GM18907 (cell line): ENCODE results near the gene ACP5.
"Not testable (repeated sequence)": the region's sequence is repeated elsewhere in the genome, so short reads cannot be mapped to it uniquely, and the experiment has no call there.

Experiments
- ATAC-seq: cut with Tn5 transposase; IDR thresholded peaks from one replicate; pipeline ENCODE4 v1.9.1; 2021; ENCODE audit warnings: mild to moderate bottlenecking, moderate library complexity; ENCODE audit not compliant: unreplicated experiment

ACP5 gene

DNA sequence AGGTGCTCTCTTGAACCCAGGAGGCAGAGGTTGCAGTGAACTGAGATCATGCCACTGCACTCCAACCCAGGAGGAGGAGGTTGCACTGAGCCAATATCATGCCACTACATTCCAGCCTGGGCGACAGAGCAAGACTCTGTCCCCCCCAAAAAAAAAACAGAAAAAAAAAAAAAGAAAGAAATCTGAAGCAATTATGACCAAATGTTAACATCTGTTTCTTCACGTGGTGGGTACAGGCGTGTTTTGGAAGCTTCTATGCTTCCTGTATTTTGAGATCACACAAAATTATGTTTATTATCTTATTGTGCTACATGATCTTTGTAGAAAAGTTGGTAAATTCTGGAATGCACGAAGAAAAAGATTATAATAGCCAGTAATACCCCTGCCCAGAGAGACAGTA is 2.7 kb upstream of the ACP5 start:
- no peak for ATAC-seq

DNA sequence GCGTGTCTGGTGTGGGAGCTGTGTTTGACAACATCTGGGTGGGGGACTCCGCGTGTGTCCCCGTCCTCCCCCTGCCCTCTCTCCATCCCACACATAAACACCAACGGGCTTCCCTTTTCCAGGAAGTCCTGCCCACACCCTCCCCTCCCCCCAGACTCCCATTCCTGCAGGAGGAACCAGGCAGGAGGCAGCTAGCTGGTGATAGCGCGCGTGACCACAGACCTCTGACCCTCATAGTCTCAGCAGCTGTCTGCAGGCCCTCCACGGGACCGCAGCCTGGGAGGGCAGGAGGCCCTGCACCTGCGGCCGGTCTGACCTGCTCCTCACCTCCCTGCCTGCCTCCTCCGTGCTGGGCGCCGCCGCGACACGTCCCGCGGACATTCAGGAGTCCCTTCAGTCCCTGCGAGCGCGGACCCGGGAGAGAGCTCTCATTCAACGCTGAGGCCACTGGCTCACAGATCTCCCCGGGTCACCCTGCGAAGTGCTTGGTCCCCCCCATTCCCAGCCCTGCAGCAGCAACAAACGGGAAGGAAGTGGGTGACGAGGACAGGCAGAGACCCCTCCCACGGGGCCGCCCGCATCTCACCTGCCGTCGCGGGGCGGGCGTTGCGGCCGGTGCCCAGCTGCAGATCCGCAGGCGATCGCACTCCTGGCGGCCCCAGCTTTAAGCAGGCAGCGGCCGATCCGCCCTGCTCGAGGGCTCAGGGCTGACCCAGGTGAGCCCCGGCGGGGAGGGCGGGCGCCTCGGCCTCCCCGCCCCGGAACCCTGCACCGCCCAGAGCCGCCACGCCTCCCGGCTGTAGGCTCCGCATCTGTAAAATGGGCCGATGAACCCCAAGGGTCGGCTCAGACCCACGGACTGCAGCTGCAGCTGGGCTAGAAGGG is 1.1 kb upstream of the ACP5 start:
- ATAC-seq = no peak

DNA sequence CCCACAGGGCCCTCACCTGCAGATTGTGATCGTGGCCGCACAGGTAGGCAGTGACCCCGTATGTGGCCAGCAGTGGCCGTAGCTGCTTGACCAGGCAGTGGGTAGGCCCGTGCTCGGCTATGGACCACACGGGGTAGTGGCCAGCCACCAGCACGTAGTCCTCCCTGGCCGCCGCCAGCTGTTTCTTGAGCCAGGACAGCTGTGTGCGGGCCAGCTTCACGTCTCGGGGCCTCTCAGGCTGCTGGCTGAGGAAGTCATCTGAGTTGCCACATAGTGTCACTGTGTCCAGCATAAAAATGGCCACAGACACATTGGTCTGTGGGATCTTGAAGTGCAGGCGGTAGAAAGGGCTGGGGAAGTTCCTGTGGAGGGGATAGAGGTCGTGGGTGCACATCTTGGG is 1.2 kb downstream of the ACP5 start:
- ATAC-seq = no peak

DNA sequence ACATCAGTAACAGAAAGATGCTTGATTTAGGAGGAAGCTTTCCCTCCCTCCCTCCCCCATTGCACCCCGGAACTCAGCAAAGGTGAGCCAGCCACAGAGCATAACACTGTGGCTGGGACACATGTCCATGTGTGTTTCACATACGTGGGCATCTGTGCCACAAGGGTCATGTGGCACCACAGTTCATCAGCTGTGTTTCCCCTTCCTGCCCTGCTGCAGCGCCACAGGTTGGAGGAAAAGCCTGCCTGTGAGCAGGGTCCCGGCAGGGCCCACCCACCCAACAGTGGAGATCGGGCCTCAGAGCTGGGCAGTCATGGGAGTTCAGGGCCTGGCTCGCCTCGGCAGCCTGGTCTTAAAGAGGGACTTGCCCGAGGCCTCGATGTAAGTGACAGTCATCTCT is 2.8 kb downstream of the ACP5 start:
- no peak for ATAC-seq

DNA sequence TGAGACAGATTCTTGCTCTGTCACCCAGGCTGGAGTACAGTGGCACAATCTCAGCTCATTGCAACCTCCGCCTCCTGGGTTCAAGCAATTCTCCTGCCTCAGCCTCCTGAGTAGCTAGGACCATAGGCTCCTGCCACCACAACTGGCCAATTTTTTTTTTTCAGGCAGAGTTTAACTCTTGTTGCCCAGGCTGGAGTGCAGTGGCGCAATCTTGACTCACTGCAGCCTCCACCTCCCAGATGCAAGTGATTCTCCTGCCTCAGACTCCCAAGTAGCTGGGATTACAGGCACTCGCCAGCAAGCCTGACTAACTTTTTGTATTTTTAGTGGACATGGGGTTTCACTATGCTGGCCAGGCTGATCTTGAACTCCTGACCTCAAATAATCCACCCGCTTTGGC is 3.7 kb downstream of the ACP5 start:
- ATAC-seq = not testable (repeated sequence)

DNA sequence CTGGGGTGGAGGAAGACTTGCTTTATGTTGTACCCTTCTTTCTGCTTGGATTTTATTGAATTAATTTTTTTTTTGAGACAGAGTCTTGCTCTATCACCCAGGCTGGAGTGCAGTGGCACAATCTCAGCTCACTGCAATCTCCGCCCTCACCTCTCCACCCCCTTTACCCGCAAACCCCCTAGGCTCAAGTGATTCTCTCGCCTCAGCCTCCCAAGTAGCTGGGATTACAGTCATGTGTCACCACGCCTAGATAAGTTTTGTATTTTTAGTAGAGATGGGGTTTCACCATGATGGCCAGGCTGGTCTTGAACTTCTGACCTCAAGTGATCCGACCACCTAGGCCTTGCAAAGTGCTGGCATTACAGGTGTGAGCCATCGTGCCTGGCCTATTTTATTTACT is 4.1 kb downstream of the ACP5 start:
- ATAC-seq = not testable (repeated sequence)

DNA sequence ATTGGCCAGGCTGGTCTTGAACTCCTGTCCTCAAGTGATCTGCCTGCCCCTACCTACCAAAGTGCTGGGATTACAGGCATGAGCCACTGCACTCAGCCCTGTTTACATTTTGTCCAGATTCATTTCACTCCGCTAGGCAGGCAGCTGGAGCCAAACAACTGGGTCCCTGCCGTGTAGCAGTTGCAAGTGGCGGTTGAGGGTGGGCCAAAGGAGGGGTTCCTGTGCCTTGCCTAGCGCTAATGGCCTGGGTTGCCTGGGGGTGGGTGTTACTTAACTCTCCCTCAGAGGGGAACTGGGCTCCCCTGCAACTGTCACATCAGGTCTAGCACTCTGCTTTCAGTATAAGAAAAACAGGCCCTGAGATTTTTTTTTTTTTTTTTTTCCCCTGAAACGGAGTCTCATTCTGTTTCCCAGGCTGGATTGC is 7.4 kb downstream of the ACP5 start:
- no peak for ATAC-seq

DNA sequence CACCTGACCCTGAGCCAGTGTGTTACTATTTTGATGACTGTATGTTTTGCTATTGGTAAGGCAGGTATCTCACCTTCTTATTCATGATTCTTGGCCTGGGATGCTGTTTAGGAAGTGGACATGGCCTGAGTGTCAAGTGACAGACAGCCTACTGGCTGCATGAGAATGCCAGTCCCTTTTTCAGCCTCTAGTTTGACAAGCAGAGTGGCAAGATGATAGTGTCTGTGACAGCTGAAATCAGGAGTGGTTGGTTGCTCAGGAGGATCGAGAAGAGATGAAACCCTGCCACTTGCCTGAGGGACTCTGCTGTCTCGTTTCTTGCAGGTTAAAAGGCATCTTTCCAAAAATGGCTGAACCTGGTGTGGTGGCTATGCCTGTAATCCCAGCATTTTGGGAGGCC is 11.3 kb downstream of the ACP5 start:
- ATAC-seq = no peak

DNA sequence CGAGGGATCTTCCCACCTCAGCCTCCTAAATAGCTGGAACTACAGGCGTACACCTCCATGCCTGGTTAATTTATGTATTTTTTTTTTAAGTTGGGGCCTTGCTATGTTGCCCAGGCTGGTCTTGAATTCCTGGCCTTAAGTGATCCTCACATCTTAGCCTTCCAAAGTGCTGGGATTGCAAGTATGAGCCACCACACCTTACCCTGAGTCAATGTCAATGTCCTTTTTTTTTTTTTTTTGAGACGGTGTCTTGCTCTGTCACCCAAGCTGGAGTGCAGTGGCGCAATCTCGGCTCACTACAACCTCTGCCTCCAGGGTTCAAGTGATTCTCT is 11.8 kb downstream of the ACP5 start:
- ATAC-seq = not testable (repeated sequence)

DNA sequence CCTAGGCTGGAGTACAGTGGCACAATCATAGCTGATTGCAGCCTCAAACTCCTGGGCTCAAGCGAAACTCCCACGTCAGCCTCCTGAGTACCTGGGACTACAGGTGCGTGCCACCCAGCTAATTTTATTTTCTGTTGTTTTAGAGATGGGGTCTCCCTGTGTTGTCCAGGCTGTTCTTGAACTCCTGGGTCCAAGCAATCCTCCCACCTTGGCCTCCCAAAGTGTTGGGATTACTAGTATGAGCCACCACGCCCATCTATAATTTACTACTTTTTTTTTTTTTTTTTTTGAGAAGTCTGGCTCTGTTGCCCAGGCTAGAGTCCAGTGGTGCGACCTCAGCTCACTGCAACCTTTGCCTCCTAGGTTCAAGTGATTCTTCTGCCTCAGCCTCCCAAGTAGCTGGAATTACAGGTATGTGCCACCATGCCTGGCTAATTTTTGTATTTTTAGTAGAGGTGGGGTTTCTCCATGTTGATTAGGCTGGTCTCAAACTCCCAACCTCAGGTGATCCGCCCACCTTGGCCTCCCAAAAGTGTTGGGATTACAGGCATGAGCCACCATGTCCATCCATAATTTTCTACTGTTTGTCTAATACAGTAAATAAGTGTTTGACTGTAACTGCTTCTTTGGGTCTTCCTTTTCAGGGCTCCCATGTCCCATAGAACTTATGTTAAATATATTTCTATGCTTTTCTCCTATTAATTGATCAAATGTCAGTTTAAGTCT is 13.2 kb downstream of the ACP5 start:
- not testable (repeated sequence) for ATAC-seq

DNA sequence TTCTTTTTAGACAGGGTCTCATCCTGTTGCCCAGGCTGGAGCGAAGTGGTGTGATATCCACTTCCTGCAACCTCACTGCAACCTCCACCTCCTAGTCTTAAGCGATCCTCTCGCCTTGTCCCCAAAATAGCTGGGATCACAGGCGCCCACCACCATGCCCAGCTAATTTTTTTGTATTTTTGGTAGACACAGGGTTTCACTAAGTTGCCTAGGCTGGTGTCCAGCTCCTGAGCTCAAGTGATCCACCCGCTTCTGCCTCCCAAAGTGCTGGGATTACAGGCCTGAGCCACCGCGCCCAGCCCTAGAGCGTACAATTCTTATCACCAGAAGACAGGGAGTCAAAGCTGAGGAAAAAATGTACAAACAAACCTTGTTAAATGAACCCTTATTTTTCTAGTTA is 13.9 kb downstream of the ACP5 start:
- no peak for ATAC-seq

DNA sequence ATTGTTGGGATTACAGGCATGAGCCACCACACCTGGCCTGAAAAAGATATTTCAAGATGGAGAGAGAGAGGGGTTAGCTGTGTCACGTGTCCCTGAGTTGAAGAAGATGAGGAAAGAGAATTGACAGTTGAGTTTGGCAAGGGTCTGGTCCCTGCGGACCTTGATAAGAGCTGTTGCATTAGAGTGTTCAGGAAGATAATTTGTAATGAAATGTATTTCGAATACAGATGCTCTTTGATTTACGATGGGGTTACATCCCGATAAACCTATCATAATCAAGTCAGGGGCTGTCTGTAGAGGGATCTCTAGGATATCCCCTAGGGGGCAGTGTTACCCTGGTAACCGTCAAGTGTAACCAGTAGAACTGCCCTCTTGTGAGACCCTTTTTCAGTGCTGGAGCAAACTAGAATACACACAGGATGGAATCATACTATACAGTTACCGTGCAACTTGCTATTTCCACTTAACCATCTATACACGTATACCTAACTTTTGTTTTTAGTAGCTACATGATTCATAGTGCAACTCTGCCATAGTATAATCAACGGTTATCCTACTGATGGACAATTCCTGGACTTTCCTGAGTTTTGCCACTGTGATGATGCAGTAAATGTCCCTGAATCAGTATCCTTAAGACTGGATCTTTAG is 16.9 kb downstream of the ACP5 start:
- ATAC-seq = no peak

DNA sequence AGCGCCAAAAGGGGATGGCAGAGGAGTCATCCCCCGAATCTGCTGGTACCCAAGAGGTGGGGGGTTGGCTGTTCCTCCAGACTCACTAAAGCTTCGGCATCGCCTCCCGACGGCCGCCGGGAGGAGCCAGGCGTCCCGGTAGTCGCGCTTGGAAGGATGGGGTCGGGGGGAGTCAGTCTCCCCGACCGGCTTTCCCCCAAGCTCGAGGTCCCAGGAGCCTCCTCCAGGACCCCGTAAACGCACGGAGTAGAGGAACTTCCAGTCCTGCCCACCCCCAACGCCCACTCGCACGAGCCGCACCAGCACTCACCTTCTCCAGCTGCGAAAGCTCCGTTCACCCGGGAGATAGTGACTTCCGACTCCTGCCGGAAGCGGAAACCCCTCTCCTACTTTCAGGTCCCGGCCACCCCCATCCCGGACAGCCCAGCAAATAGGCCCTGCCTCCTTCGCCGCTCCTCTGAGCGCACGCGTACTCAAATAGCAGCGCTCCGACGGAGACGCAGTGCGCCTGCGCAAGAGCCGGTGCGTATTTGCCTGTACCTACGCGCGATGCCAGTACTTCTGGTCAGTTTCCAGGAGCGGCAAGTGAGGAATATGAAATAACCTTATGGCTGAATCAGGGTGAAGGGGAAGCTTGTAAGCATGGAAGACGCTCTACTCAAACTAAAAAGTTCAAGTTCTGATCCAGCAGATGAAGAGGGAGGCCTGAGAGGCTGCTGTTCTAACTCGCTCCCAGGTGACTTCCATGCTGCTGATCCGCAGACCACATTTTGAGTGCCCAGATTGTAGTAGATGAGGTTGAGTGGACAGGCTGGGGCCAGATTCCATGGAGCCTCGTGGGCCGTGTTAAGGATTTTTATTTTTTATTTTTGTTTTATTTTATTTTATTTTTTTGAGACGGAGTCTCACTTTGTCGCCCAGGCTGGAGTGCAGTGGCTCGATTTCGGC is 18.3 kb downstream of the ACP5 start, which contains the start of gene ELOF1:
TSS of gene ELOF1 (minus strand) at position 350 of the 948 bp plus-strand sequence. CDS start 4,883 bp downstream, outside the sequence.
- ATAC-seq = peak; percentile 81

DNA sequence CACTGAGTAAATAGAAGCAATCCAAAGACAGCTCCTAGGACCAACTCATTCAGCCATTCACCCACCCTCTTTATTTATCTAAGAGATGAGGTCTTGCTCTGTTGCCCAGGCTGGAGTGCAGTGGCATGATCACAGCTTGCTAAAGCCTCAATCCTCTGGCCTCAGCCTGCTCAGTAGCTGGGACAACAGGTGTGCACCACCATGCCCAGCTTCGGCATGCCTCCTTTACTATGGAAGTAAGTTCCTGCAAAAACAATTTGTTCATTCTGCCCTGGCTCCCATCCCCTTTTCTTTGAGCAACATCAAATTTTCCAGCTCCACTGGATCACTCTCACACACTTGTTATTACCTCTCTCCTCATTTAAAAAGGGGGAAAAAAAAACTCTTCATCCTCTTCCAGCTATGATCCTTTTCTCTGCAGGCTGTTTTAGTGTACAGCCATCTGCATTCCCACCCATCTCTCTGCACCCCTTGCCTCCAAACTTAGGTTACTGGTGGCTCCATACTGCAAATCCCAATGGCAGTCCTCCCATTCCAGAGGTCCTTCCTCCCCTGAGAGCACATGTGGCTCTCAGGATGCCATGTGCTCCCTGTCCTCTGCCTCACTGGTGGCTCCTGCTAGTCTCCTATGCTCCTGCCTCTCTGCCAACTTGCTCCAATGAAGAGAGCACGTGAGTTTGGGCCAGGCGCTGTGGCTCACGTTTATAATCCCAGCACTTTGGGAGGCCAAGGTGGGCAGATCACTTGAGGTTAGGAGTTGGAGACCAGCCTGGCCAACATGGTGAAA is 20.6 kb downstream of the ACP5 start:
- ATAC-seq = no peak

DNA sequence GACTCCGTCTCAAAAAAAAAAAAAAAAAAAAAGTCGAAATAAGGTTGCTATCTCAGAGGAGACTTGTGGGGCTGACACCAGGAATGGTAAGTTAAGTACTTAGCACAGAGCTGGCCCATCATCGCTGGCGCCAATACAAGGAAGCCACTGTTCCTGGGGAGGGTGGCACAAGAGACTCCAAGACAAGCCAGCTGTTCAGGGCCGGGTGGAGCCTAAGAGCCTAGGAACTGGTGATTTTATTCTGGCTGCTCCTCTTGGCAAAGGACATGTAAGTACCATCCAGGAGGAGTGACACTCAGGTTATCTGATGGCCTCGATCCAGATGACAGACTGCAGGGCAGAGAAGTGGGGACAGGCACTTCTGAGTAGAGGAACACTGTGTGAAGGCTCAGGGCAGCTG is 22.2 kb downstream of the ACP5 start:
- no peak for ATAC-seq

DNA sequence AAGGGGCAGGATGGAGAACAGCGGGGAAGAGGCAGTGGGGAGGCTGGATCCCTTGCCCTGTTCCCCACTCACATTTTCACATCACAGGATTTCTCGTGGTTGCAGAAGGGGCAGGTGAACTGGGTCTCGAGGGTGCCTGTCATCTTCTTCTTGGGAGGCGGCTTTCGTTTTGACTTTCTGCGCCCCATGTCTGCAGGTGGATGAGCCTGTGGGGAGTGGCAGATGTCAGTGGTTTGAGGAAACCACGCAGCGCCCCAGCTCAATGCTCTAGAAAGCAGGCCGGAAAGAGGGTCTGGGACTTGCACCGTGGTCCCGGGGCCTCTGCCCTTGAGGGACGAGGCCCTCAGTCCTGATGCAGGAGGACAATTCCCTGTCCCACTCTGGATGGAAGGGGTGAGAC is 23.3 kb downstream of the ACP5 start:
- ATAC-seq = no peak

DNA sequence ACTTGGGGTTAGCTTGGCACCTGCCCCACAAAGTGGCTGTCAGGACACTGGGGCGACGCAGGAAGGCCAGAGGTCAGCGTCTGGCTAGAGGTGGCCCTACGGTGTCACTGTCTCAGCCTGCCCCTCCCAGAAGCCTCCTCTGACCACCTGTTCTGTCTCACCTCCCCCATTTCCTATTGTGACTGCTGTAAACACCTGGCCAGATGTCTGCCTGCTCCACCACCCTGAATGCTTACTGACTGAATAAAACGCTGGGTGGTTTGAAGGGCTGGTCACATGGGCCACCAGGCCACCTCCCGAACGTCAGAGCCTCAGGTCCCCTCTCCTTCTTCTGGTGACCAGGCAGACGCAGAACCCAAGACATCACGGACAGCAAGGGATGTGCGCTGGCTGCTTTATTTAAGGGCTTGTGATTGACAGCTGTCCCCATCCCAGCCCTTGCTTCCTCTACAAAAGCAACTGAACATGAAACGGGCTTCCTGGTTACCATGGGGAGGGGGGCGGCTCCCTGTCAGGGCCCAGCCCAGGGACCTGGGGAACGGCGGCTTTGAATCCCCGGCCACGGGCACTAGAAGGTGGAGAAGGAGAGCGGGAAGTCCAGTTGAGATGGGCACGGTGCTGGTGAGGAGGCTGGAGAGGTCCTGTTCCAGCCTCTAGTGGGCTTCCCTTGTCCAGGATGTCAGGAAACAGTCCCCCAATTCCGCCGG is 24.6 kb downstream of the ACP5 start:
- no peak for ATAC-seq

DNA sequence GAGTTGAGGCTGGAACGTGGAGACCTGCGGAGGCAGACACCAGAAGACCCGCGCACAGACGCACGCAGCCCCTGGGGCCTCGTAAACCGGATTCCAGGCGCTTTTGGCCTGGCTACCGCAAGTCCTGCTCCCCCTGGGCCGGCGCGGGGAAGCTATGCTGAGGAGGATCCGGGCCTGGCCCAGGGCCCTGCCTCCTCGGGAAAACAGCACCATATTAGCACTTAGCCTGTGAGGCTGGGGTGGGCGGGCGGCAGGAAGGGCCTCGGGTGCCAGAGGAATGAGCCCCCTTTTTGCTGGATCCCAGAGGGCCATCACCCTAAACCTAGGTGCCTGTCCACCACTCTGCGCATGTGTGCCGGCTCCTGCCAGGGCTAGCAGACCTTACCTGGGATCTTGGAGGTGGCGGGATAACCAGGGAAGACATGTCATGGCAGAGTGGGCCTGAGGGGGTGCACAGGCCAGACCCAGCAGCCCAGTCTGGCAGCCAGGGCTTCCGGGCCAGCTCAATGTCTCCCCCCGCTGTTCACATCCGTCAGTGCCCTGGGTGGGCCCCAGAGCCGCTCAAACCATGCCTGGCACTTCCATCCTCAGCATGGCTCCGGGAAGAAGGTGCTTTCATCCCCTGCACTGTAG is 25.7 kb downstream of the ACP5 start:
- no peak for ATAC-seq

DNA sequence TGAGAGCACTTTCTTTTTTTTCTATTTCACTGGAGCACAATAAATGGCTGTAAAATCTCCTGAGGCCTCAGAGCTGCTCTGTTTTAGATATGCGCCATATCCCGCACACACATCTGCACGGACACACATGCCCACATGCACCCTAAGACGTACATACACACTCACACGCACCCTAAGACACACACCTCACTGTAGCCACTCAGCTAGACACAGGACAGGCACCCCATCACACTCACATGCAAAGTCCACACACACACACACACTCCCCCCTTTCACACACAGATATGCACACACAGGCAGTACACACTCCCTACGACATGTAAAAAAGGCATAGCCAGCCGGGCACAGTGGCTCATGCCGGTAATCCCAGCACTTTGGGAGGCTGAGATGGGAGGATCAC is 27.2 kb downstream of the ACP5 start:
- no peak for ATAC-seq
